Measurements from ENCODE around the gene KIRREL1.

The KIRREL1 gene

DNA sequence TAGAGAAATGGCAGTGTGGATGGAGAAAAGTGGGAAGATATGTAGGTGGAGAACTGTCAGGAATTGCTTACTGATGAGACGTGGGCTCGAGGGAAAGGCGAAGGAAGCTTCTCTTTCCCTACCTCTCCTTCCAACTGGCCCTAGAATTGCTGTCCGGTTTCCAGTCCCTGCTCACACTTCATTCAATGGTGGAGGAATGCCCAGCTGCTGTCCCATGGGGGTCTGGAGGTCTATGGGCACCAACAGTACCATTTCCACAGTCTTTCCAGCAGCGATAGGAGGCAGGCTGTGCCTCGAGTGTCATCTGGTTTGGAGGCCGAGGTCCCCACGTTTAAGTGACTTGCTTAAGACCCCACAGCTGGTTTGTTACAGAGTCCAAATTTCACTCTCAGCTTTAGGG, 155.7 kb downstream of the KIRREL1 start:
- no peak for DNase-seq

Measured in amniotic stem cell (primary cell).